Adrenal gland (tissue), 5 donors: ENCODE measurements around the gene P3H2.

Experiments
- POLR2A ChIP-seq, 2 donors: fragments of 450-650 bp; IDR thresholded peaks; one replicate each; pipeline ENCODE4 v1.6.1; 2017; ENCODE audit warnings: antibody characterized with exemption in 2 of 2, mild to moderate bottlenecking in 2 of 2, moderate library complexity in 1 of 2
- TF ChIP-seq, protein P1 (sequence below), 6 experiments: fragments of 450-650 bp in 4 of 6; fragments of 200-600 bp in 2 of 6; sonication (generic) in 1 of 6; IDR thresholded peaks; 1 replicate in 5 of 6; 2 replicates in 1 of 6; pipeline versions ENCODE4 v1.5.1 to v1.8.0; 2016 to 2021; ENCODE audit warnings: antibody characterized with exemption in 6 of 6, mild to moderate bottlenecking in 2 of 6, moderate library complexity in 1 of 6
- donor health status: DM: no; HTN: no; CAD: no.

DNA sequence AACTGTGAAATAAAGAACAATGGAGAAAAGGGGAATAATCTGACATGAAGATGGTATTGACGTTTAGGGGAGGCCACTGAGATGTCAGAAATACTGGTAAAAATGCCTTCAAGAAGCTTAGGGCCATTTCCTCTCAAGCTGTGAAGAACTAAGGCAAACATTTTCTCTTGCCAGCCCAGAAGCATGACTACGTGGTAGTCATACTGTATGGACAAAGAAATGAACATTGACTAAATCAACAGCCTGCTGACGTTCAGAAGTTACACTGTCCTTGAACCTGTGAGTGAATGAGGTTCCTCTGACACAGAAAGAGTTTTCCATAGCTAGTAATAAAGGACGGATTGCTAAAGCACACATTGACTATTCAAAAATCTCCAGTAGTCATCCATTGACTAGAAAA is 121.0 kb downstream of the P3H2 start:
- TF ChIP-seq POLR2A (IDR thresholded peaks at IDR 0.05), result no peak
- TF ChIP-seq, protein P1, sequence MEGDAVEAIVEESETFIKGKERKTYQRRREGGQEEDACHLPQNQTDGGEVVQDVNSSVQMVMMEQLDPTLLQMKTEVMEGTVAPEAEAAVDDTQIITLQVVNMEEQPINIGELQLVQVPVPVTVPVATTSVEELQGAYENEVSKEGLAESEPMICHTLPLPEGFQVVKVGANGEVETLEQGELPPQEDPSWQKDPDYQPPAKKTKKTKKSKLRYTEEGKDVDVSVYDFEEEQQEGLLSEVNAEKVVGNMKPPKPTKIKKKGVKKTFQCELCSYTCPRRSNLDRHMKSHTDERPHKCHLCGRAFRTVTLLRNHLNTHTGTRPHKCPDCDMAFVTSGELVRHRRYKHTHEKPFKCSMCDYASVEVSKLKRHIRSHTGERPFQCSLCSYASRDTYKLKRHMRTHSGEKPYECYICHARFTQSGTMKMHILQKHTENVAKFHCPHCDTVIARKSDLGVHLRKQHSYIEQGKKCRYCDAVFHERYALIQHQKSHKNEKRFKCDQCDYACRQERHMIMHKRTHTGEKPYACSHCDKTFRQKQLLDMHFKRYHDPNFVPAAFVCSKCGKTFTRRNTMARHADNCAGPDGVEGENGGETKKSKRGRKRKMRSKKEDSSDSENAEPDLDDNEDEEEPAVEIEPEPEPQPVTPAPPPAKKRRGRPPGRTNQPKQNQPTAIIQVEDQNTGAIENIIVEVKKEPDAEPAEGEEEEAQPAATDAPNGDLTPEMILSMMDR (IDR thresholded peaks at IDR 0.05), result no peak
